ENCODE results near the gene NIPAL3.

GRCh38 chr1:24424207-24424606 lies 8.6 kb downstream of the NIPAL3 start:
- no peak for TF ChIP-seq CTCF (IDR thresholded peaks at IDR 0.05)
- TF ChIP-seq POLR2A (IDR thresholded peaks at IDR 0.05) = no peak
- TF ChIP-seq EP300 (IDR thresholded peaks at IDR 0.05) = no peak

Measured in gastroesophageal sphincter (tissue), 3 donors.